HG03521 (cell line): Measurements from ENCODE around the gene PPP2R3B.
"Not testable (repeated sequence)": the region's sequence is repeated elsewhere in the genome, so short reads cannot be mapped to it uniquely, and the experiment has no call there.

Source experiments
- ATAC-seq: cut with Tn5 transposase; IDR thresholded peaks from one replicate; pipeline ENCODE4 v1.9.1; 2021; ENCODE audit warnings: mild to moderate bottlenecking, moderate library complexity; ENCODE audit not compliant: unreplicated experiment

Gene PPP2R3B

DNA sequence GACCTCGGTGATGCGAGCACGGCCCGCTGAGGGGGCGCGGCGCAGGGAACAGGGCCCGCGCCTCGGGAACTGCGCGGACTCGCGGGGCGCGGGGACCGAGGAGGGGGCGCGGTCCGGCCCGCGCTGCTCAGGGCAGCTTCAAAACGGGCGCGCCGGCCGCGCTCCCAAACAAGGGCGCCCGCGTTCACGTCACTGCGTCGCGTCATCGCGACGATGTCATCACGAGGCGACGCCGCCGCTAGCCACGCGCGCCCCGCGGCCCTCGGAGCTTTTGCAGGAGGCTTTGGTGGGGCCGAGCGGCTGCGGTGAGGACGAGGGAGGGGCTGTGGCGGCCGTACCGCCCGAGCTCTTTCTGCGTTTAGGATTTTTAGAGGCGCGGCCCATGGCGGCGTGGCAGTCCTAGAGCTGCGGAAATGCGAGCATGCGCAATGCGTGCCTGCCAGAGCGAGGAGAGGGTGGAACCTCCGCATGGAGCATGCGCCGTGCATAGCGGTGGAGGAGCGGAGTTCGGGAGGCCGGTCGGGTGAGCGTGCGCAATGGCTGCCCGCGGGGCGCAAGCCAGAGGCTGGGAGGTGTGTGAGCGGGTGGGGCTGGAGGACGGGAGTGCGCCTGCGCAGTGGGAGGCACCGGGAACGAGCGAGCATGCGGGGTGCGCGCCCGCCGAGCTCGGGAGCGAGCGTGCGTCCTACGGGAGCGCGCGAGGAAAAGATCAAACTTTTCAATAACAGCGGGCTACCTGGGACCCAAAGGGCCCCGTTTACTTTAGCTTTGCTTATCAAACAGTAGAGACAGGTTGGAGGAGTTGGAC, at the start of gene PPP2R3B:
PPP2R3B (minus strand) TSS at position 140 of the 808 bp plus-strand sequence. CDS start 216 bp downstream, outside the sequence.
- peak; percentile 96 for ATAC-seq

DNA sequence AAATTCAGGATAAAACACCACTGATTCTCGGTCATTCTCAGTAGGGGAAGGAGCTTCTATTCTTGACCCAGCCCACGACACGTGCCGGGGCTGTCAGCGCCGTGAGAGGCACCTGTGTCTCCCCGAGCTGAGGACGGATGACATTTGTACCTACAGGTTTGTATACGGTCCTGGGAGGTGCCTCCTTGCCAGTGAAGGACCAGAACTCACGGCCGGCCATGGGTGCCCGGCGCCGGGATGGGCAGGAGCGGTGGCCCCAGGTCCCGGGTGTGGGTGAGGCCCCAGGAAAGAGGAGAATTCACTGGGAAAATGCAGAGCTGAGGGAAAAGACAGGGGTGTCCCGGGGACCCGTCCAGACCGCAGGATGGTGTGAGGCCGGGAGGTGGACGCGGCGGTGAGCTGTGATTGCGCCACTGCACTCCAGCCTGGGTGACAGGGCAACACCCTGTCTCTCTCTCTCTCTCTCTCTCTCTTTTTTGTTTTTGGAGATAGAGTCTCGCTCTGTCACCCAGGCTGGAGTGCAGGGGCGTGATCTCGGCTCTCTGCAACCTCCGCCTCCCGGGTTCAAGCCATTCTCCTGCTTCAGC, 48.9 kb upstream of the PPP2R3B start:
- ATAC-seq, result no peak

GRCh38 chrX:434946-435345, 48.2 kb upstream of the PPP2R3B start:
- ATAC-seq, result no peak

GRCh38 chrX:433771-434170, 47.1 kb upstream of the PPP2R3B start:
- no peak for ATAC-seq

DNA sequence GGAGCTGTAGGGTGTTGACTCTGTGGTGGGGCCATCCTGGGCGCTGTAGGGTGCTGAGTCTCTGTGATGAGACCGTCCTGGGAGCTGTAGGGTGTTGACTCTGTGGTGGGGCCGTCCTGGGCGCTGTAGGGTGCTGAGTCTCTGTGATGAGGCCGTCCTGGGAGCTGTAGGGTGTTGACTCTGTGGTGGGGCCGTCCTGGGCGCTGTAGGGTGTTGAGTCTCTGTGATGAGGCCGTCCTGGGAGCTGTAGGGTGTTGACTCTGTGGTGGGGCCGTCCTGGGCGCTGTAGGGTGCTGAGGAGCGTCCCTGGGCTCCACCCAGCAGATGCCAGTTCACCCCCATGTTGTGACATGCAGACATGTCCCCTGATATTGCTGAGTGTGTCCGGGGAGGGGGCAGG, 46.0 kb upstream of the PPP2R3B start:
- not testable (repeated sequence) for ATAC-seq

DNA sequence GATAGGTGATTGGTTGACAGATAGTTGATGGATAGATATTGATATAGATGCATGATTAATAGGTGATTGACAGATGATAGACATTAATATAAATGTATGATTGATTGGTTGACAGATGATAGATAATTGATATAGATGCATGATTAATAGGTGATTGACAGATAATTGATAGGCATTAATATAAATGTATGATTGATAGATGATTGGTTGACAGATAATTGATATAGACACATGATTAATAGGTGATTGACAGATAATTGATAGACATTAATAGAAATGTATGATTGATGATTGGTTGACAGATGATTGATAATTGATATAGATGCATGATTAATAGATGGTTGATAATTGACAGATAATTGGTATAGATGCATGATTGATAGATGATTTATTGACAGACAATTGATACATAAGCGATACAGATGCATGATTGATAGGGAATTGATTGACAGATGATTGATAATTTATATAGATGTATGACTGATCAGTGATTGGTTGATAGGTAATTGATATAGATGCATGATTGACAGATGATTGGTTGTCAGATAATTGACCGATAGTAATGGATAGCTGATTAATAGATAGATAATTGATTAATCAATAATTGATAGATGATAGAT, 44.9 kb upstream of the PPP2R3B start:
- no peak for ATAC-seq

GRCh38 chrX:431056-431455, 44.3 kb upstream of the PPP2R3B start:
- ATAC-seq, result no peak

GRCh38 chrX:429266-429825, 42.6 kb upstream of the PPP2R3B start:
- ATAC-seq, result no peak

- no peak for ATAC-seq
These were observed 41.4 kb upstream of the PPP2R3B start for GRCh38 chrX:427812-428725.

GRCh38 chrX:426881-427280, 40.2 kb upstream of the PPP2R3B start:
- no peak for ATAC-seq

- ATAC-seq, result no peak
These were observed 38.3 kb upstream of the PPP2R3B start for GRCh38 chrX:425056-425455.

DNA sequence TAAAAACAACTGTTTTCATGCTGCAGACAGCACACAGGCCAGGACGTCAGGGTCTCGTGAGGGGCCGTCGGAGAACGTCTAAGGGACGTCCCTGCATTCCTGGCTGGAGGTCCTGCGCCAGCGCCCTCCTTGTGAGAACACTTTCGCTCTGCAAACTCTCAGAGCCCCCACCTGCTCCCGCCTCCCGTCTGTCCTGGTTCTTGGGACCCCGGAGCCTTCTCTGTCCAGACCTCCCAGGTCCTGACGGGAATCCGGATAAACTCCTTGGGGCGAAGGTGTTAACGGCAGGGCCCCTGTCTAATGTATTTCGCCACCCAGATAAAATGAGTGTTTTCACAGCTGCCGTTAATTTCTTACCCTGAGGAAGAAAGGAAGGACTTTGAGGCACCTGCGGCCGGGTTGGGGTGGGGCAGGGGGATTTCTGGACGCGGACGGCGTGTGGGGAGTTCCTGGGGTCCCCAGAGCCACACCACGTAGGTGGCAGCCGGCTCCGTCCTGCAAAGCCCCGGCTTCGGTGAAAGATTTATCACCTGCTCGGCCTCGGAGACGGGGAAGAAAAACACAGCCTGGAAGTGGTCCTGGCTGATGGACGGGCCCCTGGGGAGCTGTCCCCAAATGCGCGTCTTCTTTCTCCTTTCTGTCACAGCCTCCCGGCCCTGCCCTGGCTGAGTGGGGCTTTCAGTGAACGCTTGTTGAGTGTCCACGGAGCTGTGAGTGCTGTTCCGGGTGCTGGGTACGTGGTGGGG, 35.1 kb upstream of the PPP2R3B start:
- ATAC-seq, result no peak

DNA sequence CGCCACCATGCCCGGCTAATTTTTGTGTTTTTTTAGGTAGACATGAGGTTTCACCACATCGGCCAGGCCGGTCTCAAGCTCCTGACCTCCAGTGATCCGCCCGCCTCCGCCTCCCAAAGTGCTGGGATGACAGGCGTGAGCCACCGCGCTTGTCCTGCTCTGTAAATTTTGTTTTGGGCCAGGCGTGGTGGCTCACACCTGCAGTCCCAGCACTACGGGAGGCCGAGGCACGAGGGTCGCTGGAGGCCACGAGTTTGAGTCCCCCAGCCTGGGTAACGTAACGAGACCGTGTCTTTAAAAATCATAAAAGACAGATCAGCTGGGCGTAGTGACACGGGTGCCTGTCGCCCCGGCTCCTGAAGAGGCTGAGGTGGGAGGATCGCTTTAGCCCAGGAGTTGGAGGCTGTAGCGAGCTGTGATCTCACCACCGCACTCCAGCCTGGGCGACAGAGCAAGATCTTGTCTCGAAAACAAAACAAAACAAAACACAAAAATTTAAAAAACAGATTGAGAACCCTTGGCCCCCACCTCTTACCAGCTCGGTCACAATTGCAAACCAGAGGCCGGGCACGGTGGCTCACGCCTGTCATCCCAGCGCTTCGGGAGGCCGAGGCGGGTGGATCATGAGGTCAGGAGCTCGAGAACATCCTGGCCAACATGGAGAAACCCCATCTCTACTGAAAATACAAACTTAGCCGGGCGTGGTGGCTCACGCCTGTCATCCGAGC, 34.0 kb upstream of the PPP2R3B start:
- ATAC-seq, result no peak

- no peak for ATAC-seq
These were observed 32.4 kb upstream of the PPP2R3B start for GRCh38 chrX:418927-419729.

- ATAC-seq, result not testable (repeated sequence)
These were observed 28.8 kb upstream of the PPP2R3B start for GRCh38 chrX:415498-415897.

DNA sequence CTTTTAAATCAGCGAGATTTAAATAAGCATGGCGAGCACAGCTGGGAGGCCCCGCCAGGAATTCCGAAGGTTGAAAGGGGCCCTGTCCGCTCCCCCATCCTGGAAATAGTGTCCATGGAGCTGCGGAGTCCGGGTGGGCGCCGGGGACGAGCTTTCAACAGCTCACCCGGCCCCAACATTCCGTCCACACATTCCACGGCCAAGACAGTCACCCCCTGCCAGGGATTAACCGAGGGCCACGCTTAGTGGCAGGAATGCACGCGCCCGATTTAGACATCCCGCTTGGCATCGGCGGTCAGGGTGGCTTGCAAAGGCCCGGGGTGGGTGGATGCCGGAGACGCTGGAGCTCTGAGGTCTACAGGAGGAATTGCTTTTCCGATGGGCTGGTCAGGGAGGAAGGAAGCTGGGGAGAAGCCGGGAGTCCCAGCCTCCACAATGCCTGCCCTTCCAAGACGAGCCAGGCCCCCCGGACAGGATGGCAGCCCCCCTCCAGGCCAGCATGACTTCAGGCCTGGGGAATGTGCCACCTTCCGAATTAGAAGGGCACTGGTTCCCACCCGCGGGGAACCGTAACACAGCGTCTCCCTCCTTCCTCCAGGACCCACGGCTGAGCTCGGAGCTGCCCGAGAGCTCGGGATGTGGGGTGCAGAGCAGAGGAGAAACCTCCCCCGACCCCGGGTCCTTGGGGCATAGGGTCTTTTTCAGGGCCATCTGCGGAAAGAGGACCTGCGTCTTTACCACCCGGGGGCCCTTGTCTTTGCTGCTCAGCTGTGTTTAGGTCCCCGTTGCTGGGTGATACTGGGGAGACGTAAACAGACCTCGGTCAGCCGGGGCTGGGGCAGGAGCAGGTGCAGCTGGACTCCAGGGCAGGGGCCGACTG, 26.9 kb upstream of the PPP2R3B start:
- ATAC-seq, result no peak

- no peak for ATAC-seq
These were observed 23.6 kb upstream of the PPP2R3B start for GRCh38 chrX:410296-410695.

- no peak for ATAC-seq
These were observed 18.4 kb upstream of the PPP2R3B start for GRCh38 chrX:405149-405548.
